Vagina (tissue), 2 donors: Measurements from ENCODE around the gene MPC1L.
"Not testable (repeated sequence)": the region's sequence is repeated elsewhere in the genome, so short reads cannot be mapped to it uniquely, and the experiment has no call there.

Experiments
- CTCF ChIP-seq, 3 experiments: fragments of 450-650 bp in 2 of 3; fragments of 200-600 bp in 1 of 3; sonication (generic) in 1 of 3; IDR thresholded peaks; one replicate each; pipeline ENCODE4 v1.5.1; 2017 to 2019; ENCODE audit warnings: antibody characterized with exemption in 3 of 3, mild to moderate bottlenecking in 2 of 3, moderate library complexity in 2 of 3
- POLR2A ChIP-seq, 2 donors: fragments of 450-650 bp; IDR thresholded peaks; one replicate each; pipeline ENCODE4 v1.6.1; 2017; ENCODE audit warnings: antibody characterized with exemption in 2 of 2, mild to moderate bottlenecking in 2 of 2, moderate library complexity in 2 of 2
- POLR2AphosphoS5 ChIP-seq, 2 donors: sonication (generic); formaldehyde crosslinking; IDR thresholded peaks; one replicate each; pipeline ENCODE4 v1.9.0; 2017; ENCODE audit warnings: antibody characterized with exemption in 2 of 2, mild to moderate bottlenecking in 2 of 2, low read depth in 1 of 2; ENCODE audit not compliant: insufficient read depth in 1 of 2

DNA sequence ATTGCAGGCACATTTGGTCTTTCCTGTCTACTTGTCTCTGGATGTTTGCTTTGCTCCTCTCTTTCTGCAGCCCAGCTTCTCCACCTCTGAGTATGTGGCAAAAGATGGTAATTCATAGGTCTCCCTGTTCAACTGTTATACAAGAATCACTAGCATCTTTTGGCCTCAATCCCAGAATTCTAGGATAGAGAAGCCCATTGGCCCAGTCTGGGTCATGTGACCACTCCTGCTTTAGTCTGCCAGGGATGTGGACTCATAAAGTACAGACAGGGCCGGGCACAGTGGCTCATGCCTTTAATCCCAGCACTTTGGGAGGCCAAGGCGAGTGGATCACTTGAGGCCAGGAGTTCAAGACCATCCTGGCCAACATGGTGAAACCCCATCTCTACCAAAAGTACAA lies 47.8 kb upstream of the MPC1L start:
- TF ChIP-seq POLR2A (IDR thresholded peaks at IDR 0.05); CTCF (IDR thresholded peaks at IDR 0.05); POLR2AphosphoS5 (IDR thresholded peaks at IDR 0.05; ENCODE audit: insufficient read depth in 1 of 2, low read depth in 1 of 2): not testable (repeated sequence)
